Measurements from ENCODE around the gene MAGEB16. TPM values are rescaled to one million over a fixed set of nuclear protein-coding genes. Genes with fewer than 3 reads are reported as not detected.

Gene MAGEB16
- total RNA-seq, 1 donor from 2014 or later = not detected

DNA sequence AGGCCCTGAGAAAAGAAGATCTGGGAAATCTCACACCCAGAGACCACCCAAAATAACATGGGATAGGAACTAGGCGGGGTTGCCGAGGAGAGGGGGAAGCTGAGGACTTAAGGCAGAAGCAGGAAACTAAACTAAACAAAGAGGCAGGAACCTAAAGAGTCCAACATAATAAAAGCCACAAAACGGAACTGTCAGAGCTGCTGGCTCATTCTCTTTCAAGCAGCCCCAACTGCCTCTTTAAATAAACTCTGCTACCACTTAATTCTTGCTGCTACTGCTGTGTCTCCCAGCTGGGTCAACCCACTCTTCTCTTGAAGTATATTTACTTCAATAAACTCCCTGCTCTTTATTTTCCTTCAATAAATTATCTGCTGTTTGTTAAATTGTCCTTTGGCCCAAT lies 44.5 kb downstream of the MAGEB16 start:
- TF ChIP-seq, protein P1, sequence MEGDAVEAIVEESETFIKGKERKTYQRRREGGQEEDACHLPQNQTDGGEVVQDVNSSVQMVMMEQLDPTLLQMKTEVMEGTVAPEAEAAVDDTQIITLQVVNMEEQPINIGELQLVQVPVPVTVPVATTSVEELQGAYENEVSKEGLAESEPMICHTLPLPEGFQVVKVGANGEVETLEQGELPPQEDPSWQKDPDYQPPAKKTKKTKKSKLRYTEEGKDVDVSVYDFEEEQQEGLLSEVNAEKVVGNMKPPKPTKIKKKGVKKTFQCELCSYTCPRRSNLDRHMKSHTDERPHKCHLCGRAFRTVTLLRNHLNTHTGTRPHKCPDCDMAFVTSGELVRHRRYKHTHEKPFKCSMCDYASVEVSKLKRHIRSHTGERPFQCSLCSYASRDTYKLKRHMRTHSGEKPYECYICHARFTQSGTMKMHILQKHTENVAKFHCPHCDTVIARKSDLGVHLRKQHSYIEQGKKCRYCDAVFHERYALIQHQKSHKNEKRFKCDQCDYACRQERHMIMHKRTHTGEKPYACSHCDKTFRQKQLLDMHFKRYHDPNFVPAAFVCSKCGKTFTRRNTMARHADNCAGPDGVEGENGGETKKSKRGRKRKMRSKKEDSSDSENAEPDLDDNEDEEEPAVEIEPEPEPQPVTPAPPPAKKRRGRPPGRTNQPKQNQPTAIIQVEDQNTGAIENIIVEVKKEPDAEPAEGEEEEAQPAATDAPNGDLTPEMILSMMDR (IDR thresholded peaks at IDR 0.05) = no peak
- H3K27me3 ChIP-seq (ENCODE audit: low read depth) = no peaks in the 10 kb centered on the region
- no peak overlapping the region for H3K4me3 ChIP-seq
- H3K27ac ChIP-seq = no peak overlapping the region
- no peaks in the 10 kb centered on the region for H3K4me1 ChIP-seq
- H3K9me3 ChIP-seq = no peaks in the 10 kb centered on the region
- DNase-seq = no peak
- ATAC-seq = no peak
- no peaks in the 10 kb centered on the region for H3K36me3 ChIP-seq
- intact Hi-C loops (cut with DNase I) = no loop called here

DNA sequence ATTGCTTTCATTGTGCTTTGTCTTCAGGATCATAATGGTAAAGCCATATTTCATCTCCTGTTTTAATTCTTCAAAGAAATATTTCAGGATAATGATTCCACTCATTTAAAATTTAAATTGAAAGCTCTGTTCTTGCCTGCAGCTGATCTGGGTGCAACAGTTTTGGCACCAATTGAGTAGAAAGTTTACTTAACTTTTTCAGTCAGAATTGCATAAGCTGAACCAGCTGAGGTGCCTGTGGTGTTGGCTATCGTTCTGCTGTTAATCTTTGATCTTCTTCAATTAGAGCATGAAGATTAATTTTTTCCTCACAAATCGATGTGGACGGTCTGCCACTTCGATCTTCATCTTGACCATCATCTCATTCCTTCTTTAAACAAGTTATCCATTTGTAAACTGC lies 49.6 kb downstream of the MAGEB16 start:
- TF ChIP-seq, protein P1 (IDR thresholded peaks at IDR 0.05) = no peak
- Histone ChIP-seq H3K36me3 (no peaks in the 10 kb centered on the region), H3K27ac (no peak overlapping the region), H3K27me3 (ENCODE audit: low read depth) (no peaks in the 10 kb centered on the region), H3K9me3 (no peaks in the 10 kb centered on the region), H3K4me1 (no peaks in the 10 kb centered on the region), H3K4me3 (no peak overlapping the region)
- ATAC-seq (no peak), DNase-seq (no peak)
- intact Hi-C loops (cut with DNase I) = no loop called here

Other genes starting within 250 kb of the MAGEB16 start
- 4.1 TPM for gene CFAP47, start 121.4 kb downstream of the MAGEB16 start, total RNA-seq

All from lower lobe of right lung (tissue), 2 donors.